NCI-H2196 (cell line): ENCODE data around the gene HTR4.

Experiments used
- DNase-seq: peaks from one replicate; lab custom pipeline; 2025; ENCODE audit not compliant: unreplicated experiment; lab: John Stamatoyannopoulos, UW

HTR4 gene

DNA sequence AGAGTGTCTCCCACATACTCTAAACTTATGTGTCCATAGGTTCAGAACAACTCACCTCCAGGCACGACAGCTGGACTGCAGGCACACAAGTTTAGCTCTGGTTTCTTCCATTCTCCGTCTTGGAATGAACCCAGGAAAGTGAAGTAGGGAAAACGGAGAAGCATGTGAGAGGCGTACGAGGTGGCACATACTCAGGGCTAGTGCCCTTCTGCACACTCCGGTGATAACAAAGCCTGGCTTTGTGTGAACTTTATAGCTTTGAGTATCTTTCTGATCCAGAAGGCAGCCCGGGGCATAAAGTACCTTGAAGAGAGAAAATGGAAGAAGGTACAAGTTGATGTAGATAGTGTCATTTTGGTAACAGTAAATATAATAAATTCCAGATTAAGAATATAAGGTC, 11.1 kb upstream of the HTR4 start:
- no peak for DNase-seq

DNA sequence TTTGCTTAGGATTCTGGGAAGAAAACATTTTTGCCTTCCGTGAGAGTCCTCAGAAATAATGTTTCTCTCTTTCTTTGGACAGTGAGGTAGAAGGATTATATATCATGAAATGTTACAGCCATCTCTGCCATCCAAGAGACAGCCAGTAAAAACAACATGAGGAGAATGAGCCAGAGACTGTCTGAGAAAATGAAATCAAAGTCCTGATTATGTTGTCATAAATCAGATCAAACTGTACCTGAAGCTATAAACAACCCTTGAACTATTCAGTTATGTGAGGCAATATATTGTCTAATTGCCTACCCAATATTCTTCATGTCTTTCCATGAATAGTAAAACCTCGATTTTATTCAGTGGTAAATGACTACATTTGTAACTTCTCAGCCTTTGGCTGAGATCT, 9.2 kb upstream of the HTR4 start:
- no peak for DNase-seq

DNA sequence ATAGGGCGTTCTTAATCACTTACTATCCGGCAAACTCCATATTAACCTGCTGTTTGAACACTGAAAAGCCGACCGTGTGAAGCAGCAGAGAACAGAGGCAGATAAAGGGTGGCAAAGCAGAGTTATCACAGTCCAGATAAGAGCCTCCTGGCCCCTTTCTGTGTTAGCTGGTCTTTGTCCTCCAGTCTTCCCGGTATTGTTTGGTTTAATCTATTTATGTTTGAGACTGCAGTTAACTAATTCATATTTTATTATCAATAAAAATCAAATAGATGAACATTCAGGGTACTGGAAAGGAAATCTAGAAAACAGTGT, 6.0 kb upstream of the HTR4 start:
- no peak for DNase-seq

DNA sequence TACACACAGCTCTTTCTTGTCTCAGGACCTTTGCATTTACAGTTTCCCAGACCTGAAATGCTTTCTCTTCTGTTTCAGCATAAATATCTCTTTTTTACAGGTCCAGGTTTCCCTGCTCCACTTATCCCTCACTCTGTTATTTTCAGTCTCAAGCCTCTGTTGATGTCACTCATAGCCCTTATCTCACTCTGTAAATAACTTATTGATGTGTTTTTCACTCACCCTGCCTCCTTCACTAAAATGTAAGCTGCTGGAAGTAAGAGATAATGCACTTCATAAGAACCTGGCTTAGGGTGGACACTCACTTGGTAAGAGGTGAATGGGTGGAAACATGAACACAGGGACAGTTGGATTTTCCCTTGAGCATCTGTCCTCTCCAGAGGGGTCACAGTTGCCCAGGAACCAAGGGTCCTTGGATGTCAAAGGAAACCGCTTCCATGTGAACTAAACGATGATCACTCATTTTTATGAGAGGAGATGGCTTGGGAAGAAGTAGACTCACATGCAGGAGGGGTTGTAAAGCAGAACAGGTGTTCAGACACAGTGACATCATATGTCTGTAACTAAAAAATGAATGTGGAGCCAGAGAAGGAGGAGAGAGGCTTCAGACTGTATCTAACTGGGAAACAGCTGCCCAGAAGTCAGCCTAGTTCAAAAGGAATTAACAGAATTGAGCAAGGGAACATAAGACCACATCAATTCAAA, 5.5 kb upstream of the HTR4 start:
- no peak for DNase-seq

DNA sequence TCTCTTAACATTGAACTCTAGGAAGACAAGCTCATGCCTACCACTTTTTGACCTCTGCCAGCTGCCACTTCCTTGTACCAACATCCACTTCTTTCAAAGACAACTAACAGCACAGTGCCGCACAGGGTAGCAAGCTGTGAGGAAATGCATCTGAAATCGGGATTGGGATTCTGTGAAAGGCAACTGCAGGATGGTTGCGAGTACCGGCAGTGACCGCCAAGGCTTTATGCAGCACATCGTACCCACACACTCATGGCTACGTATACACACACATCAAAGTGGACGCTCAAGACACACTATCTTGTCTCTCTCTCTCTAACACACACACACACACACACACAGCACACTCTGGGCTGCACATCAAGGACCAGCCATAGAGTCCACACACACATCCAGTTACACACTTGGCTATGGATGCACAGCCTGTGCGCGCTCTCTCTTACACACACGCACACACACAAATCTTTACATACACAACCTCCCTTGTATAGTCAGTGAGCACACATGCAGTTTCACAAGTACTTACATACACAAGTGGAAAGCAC, 964 bp downstream of the HTR4 start:
- no peak for DNase-seq

DNA sequence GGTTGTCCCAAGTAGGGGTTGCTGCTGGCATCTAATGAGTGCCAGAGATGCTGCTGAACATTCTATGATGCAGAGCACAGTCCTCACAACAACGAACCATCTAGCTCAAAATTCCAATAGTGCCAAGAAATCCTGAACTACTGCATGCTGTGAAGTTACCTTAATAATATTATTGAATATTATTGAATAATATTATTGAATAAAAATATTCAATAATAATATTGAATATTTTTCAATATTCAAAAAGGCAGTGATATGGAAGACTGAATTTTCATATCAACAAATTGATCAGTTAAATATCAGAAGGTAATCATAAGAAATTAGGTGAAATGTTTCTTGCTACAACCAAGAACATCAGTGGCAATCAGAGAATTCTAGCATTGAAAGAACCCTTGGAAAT, 2.8 kb downstream of the HTR4 start:
- DNase-seq, result no peak

DNA sequence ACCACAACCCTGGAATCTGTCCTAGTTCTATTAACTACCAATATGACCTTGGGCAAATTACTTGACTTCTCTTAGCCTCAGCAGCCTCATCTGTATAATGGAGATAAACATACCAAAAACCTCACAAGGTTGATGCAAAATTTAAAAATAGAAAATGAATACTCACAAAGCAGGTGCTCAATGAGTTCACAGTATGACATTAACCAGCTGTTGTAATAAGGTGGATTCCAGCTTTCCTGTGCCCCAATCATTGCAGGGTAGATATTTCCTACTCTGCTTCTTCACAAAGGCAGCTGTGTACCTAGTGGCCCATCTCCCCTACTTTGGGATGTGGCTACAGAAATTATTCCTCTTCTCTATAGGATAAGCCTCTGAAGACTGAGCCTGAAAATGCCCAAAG, 8.8 kb downstream of the HTR4 start:
- DNase-seq, result no peak

DNA sequence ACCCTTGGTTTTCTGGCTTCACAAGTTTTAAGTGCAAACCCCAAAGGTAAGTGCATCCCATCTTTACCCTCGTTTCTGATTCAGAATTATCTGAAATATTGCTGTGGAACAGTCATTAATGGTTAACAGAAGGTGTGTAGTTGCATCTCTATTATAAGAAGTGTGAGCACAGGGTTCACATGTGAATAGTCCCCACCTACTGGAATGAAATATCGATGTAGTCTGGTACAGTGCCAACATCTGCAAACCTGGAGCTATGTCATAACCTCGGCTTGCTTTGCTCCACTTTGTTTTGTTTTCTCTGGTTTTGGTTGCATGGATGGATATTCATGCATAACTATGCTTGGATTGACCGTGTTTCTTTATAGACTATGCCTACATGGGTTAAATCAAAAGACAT, 12.6 kb downstream of the HTR4 start:
- DNase-seq, result no peak

DNA sequence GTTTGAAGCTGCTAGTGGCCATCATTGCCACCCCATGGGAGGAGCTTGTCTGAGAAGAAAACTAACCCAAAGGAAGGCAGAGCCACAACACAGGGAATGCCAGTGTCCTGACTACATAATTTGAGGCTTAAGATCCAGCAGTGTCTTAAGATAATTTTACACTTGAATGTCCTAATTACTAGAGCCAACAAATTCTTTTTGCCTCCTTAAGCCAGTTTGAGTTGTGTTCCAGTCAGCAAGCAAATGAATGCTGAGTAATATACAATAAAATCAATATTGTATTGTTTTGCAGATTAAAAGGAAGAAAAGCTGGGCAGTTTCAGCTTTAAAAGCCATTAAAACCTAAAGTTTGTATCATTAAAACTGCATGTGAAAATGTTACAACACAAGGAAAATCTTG, 13.9 kb downstream of the HTR4 start:
- DNase-seq, result no peak

DNA sequence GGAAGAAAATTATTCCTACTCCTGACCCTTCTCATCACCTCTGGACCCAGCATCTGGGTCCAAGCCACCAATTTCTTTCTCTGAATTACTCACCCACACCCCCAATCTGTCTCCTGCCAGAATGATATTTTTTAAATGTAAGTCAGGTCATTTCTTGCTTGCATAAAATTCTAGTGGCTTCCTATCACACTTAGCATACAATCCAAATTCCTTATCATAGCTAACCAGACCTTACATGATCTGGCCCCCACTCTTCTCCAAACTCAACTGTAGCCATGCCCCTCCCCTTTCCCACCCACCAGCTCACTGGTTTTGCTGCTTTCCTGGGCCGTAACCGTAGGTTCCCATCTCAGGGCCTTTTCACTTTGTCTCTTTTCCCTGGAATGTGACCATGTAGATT, 15.2 kb downstream of the HTR4 start:
- no peak for DNase-seq

DNA sequence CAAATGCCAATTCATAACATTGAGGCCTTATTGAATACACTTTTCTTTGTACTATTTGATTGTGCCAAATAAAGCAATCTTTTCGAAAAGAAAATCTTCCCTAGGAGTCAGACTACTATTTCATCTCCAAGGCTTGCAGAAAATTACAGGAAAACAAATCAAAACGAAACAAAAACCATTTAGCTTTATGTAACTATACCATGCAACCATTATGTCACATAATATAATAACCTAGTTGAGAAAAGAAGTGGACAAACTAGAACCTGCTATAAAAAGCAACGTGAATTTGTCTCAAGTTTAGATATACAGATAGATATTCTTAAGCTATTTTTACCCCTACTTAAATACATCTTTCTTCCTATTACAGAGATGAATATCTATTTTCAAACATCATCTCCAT, 18.0 kb downstream of the HTR4 start:
- DNase-seq, result no peak

DNA sequence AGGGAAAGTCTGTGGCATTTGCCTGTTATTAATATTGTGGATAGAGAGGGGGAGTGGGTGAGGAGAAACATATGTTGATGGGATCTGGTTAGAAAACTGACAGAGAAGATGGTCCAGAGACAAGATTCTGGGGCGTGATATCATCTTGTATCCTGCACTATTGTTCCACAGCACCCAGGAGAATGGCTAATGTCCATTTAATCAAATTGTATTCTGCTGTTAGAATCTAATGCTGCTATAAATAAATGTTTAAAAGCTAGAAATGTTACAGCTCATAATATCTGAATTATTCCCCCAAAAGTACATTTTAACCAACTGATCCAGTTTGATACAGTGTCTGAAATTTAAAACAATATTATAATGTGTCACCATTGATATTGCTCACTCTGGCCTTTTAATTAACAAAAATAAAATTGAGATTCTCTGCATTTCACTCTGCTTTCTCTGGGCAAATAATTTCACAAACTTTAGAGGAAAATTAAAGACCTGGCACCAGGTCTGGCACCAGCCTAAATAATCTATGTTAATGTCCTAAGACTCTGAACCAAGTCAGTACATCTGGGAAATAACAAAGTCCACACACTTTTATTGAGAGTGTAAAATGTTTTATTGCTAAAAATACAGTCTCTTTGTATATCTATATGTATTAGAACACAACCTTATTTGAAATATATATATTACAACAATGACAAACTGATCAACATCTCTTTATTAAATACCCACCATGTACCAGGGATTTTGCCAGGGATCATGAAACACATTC, 18.8 kb downstream of the HTR4 start:
- DNase-seq, result no peak

DNA sequence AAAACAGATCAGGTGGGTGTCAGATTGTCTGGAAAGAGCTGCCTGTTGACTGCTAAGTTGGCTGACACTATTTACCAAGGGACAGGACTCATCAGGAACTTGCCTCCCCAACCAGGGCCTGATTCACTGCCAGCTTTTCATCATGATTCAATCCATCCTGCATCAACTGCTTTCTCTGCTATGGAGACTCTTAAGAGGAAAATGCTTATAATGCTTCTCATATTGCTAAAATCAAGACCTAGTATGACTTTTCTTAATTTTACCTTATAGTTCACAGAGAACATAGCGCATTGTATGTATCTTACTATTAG, 21.3 kb downstream of the HTR4 start:
- no peak for DNase-seq

DNA sequence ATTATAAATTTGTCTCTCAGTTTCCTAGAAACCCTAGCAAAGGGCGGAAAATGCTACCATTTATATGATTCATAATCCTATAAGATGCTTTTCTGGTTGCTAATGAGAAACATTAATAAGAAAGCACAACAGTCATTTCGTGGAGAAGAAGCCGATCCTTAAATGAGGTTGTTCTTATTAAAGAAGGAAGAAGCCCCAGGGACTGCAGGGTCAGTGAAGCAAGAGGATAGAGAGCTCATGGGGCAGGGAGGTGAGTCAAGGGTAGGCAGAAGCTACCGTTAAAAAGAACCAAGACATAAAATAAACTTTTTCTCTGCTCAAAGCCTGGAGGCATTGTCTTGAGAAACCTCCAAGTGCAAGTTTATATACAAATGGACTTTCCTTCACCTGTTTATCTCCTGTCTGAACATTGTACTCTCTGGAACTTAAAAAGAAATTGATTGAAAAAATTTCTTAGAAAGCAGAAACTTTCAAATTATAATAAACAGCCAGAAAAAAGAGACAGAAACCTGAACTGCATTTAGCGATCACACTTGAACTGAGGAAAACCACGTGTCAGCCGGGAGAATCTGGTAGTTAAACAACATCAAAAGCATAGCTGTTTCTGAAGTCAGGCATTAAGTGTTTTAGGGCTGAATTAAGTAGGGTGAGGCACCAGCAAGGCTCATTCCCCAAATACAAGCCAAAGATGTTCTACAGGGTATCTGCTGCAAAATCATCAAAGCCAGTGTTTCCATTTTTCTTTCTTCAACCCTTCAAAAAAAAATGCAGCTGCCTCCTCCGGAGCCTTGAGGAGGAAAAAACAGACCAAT, 21.9 kb downstream of the HTR4 start:
- no peak for DNase-seq

DNA sequence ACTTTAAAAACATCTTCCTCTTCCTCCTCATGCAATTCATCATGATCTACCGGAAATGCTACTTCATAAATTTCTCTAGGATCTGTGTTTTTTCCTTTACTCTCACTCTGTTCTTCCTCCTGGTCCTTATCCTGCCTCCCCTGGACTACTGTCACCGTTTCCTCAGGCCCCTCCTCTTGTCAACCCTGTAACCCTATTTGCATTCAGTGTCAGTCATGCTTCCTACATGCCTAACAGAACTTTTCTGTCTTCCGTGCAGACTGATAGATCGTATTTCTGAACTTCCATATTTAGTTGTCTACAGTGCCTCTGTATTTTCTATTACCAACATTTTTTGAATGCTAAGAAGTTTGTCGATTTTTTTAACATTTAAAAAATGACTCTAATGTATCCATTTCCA, 27.3 kb downstream of the HTR4 start:
- no peak for DNase-seq

DNA sequence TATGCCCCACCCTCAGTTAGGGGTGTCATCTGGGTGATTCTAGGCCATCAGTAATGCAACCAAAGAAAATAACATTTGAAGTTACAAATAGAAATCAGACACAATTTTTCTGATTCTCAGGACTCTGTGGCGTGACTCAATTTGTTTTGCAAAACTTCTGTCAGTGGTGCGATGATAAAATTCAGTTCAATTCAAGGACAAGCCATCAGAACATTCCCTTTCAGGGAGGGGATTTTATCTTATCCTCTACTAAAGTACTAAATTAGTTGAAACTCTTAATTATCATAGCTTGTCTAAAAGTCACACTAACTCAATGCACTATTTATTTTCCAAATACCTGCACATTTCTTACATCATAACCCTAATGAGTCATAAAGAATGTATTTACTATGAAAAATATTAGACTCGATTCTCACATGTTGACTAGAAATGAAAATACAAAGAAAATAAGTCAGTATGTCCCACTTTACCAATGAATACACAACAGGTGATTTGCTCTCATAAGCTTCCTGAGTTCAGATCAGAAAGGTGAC, 28.2 kb downstream of the HTR4 start:
- DNase-seq, result no peak

DNA sequence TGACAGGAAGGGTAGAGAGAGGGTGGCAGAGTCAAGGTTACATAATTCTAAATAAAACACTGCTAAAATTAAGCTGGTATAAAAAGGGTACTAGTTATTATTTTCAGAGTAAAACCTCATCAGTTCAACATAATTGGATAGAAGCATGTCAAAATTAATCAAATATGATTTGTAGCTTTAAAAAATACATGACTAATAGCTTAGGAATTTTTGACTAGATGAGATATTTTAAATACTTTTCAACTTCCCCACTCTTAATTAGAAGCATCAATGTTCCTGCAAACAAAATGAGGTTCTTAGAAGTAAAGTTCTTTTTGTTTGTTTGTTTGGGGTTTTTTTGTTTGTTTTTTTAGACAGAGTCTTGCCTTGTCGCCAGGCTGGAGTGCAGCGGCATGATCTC, 29.1 kb downstream of the HTR4 start:
- DNase-seq, result no peak

DNA sequence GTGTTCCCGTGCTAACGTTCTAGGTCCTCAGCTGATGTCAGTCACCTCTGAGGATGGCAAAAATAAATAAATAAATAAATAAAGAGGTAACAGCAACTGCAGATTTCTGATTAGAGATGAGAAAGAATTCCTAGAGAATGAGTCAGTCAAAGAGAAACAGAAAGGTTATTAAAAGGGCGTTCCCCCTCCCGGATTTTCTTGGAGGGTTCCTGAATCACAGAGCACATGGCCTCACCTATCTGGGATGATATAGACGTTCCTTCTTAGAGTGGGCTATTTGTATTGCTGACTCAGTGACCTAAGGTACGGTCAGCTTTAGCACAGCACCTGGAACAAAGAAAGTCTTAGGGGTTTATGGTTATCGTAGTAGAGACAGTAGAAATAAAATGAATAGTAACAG, 30.6 kb downstream of the HTR4 start:
- no peak for DNase-seq

DNA sequence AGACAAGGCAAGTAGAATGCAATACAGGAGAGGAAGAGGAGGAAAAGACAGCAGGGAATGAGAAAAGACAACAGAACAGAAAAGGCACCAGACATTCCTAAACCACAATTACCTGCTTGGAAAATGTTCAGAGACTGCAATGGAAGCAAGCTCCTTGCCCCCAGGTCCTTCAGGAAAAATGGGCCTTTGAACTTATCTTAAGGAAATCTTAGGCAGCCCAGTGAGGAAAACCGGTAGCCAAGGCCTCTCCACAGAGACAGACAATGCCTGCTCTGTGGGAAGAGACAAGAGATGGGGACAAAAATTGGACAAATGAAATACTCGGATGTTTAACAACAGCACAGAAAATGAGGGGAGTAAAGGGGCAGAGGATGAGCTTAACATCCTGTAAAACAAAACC, 31.2 kb downstream of the HTR4 start:
- DNase-seq, result no peak

DNA sequence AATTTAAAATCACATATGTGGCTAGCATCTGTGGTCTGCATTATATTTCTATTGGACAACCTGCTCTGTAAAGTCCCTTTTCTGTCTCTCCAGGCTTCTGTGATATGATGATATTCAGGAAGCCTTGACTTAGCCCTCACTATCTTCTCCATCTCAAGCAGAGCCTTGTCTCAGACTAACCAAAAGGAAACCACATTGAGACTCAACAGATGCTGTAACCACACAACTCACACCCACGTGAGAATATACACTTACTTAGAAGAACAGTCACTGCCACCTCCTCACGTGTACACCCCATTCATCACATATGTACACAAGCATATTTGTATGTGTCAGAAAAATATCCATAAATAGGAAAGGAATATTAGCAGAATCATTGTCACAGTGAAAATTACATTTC, 33.6 kb downstream of the HTR4 start:
- DNase-seq, result no peak

DNA sequence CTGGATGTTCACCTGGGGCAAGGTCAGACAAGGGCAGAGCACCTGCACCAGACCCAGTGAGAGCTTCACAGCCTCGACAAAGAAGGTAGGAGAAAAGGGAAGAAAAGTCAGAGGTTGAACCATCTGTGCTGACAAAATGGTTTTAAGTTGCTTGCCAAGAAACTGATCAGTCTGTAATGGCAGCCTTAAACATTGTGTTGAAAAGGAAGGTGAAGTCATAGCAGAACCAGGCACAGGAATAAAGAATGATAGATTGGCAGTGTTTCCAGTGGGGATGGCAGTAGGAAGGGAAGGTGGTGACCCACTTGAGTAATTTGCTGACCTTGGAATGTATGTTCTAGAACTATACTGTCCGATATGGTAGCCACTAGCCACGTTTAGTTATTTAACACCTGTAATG, 34.2 kb downstream of the HTR4 start:
- no peak for DNase-seq

DNA sequence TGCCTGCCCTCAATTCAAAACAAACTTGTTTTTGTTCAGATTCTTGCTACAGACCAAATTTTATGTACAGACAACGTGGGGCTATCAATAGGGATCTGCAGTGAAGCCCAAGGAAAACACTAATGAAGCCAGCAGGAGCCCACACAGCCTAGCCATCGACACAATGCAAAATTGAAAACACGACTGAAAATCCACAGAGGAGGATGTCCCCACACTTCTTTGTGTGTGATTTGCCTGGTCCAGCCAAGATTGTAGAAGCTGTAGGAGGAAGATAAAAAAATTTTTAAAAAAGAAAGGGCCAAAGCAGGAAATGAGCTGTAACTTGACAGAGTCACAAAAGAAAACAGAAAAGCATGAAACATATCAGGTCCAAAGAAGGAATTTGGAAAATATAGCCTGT, 34.8 kb downstream of the HTR4 start:
- DNase-seq, result no peak
